Measurements from ENCODE around the gene MAGEC3. TPM values are rescaled to one million over a fixed set of nuclear protein-coding genes. Genes with fewer than 3 reads are reported as not detected.

Gene MAGEC3
- total and polyA plus RNA-seq, 2 experiments from 2014 or later: not detected

DNA sequence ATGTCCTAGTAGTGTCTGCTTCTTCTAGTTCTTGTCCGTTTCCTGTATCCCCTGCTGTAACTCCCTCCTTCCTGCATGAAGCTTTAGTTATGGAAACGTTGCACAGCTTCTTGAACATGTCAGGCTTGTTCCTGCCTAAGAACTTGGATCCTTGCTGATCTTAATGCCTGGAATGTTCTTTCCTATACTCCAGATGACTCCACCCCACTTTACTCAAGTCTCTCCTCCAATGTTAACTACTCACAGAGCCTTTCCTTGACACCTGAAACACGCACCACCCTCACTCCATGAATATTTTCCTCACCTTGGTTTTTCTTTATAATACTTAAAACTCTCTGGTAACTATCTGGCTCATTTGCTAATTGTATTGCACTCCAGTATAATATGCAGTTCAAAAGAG lies 19.4 kb downstream of the MAGEC3 start:
- H3K4me3 Mint-ChIP-seq: no peak overlapping the region
- ATAC-seq: no peak
- no peak for TF ChIP-seq POLR2AphosphoS5 (IDR thresholded peaks at IDR 0.05; ENCODE audit: low read depth)
- no peak for TF ChIP-seq CREB1 (CRISPR knock-in tag; IDR thresholded peaks at IDR 0.05; ENCODE audit: low read depth)
- no peak for TF ChIP-seq JUNB (IDR thresholded peaks at IDR 0.05; ENCODE audit: unreplicated experiment)
- TF ChIP-seq, protein P1, sequence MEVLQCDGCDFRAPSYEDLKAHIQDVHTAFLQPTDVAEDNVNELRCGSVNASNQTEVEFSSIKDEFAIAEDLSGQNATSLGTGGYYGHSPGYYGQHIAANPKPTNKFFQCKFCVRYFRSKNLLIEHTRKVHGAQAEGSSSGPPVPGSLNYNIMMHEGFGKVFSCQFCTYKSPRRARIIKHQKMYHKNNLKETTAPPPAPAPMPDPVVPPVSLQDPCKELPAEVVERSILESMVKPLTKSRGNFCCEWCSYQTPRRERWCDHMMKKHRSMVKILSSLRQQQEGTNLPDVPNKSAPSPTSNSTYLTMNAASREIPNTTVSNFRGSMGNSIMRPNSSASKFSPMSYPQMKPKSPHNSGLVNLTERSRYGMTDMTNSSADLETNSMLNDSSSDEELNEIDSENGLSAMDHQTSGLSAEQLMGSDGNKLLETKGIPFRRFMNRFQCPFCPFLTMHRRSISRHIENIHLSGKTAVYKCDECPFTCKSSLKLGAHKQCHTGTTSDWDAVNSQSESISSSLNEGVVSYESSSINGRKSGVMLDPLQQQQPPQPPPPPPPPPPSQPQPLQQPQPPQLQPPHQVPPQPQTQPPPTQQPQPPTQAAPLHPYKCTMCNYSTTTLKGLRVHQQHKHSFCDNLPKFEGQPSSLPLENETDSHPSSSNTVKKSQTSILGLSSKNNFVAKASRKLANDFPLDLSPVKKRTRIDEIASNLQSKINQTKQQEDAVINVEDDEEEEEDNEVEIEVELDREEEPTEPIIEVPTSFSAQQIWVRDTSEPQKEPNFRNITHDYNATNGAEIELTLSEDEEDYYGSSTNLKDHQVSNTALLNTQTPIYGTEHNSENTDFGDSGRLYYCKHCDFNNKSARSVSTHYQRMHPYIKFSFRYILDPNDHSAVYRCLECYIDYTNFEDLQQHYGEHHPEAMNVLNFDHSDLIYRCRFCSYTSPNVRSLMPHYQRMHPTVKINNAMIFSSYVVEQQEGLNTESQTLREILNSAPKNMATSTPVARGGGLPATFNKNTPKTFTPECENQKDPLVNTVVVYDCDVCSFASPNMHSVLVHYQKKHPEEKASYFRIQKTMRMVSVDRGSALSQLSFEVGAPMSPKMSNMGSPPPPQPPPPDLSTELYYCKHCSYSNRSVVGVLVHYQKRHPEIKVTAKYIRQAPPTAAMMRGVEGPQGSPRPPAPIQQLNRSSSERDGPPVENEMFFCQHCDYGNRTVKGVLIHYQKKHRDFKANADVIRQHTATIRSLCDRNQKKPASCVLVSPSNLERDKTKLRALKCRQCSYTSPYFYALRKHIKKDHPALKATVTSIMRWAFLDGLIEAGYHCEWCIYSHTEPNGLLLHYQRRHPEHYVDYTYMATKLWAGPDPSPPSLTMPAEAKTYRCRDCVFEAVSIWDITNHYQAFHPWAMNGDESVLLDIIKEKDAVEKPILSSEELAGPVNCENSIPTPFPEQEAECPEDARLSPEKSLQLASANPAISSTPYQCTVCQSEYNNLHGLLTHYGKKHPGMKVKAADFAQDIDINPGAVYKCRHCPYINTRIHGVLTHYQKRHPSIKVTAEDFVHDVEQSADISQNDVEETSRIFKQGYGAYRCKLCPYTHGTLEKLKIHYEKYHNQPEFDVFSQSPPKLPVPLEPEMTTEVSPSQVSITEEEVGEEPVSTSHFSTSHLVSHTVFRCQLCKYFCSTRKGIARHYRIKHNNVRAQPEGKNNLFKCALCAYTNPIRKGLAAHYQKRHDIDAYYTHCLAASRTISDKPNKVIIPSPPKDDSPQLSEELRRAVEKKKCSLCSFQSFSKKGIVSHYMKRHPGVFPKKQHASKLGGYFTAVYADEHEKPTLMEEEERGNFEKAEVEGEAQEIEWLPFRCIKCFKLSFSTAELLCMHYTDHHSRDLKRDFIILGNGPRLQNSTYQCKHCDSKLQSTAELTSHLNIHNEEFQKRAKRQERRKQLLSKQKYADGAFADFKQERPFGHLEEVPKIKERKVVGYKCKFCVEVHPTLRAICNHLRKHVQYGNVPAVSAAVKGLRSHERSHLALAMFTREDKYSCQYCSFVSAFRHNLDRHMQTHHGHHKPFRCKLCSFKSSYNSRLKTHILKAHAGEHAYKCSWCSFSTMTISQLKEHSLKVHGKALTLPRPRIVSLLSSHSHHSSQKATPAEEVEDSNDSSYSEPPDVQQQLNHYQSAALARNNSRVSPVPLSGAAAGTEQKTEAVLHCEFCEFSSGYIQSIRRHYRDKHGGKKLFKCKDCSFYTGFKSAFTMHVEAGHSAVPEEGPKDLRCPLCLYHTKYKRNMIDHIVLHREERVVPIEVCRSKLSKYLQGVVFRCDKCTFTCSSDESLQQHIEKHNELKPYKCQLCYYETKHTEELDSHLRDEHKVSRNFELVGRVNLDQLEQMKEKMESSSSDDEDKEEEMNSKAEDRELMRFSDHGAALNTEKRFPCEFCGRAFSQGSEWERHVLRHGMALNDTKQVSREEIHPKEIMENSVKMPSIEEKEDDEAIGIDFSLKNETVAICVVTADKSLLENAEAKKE (CRISPR knock-in tag; IDR thresholded peaks at IDR 0.05): no peak
- no peak for TF ChIP-seq STAT1 (IDR thresholded peaks at IDR 0.05; ENCODE audit: unreplicated experiment)
- TF ChIP-seq, protein P2, sequence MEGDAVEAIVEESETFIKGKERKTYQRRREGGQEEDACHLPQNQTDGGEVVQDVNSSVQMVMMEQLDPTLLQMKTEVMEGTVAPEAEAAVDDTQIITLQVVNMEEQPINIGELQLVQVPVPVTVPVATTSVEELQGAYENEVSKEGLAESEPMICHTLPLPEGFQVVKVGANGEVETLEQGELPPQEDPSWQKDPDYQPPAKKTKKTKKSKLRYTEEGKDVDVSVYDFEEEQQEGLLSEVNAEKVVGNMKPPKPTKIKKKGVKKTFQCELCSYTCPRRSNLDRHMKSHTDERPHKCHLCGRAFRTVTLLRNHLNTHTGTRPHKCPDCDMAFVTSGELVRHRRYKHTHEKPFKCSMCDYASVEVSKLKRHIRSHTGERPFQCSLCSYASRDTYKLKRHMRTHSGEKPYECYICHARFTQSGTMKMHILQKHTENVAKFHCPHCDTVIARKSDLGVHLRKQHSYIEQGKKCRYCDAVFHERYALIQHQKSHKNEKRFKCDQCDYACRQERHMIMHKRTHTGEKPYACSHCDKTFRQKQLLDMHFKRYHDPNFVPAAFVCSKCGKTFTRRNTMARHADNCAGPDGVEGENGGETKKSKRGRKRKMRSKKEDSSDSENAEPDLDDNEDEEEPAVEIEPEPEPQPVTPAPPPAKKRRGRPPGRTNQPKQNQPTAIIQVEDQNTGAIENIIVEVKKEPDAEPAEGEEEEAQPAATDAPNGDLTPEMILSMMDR (conservative IDR thresholded peaks at IDR 0.05; ENCODE audit: low read depth in 2 of 2): no peak
- TF ChIP-seq EZH2phosphoT487 (IDR thresholded peaks at IDR 0.05; ENCODE audit: unreplicated experiment): no peak
- no peak for TF ChIP-seq NANOG (IDR thresholded peaks at IDR 0.05; ENCODE audit: borderline replicate concordance)
- TF ChIP-seq, protein P3, sequence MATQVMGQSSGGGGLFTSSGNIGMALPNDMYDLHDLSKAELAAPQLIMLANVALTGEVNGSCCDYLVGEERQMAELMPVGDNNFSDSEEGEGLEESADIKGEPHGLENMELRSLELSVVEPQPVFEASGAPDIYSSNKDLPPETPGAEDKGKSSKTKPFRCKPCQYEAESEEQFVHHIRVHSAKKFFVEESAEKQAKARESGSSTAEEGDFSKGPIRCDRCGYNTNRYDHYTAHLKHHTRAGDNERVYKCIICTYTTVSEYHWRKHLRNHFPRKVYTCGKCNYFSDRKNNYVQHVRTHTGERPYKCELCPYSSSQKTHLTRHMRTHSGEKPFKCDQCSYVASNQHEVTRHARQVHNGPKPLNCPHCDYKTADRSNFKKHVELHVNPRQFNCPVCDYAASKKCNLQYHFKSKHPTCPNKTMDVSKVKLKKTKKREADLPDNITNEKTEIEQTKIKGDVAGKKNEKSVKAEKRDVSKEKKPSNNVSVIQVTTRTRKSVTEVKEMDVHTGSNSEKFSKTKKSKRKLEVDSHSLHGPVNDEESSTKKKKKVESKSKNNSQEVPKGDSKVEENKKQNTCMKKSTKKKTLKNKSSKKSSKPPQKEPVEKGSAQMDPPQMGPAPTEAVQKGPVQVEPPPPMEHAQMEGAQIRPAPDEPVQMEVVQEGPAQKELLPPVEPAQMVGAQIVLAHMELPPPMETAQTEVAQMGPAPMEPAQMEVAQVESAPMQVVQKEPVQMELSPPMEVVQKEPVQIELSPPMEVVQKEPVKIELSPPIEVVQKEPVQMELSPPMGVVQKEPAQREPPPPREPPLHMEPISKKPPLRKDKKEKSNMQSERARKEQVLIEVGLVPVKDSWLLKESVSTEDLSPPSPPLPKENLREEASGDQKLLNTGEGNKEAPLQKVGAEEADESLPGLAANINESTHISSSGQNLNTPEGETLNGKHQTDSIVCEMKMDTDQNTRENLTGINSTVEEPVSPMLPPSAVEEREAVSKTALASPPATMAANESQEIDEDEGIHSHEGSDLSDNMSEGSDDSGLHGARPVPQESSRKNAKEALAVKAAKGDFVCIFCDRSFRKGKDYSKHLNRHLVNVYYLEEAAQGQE (IDR thresholded peaks at IDR 0.05; ENCODE audit: unreplicated experiment): no peak
- TF ChIP-seq EZH2 (IDR thresholded peaks at IDR 0.05; ENCODE audit: low read depth, unreplicated experiment): no peak

More for the DNA sequence above, 19.4 kb downstream of the MAGEC3 start:
- Histone ChIP-seq H3K4me1 (ENCODE audit: insufficient read depth) (no peaks in the 10 kb centered on the region), H4K20me1 (replicated peaks; ENCODE audit: insufficient read depth) (no peaks in the 10 kb centered on the region), H3K4me2 (no peak overlapping the region), H3K4me3 (no peak overlapping the region), H3F3A (replicated peaks; ENCODE audit: low read depth) (no peaks in the 10 kb centered on the region), H2AFZ (no peak overlapping the region), H3K9me2 (ENCODE audit: insufficient read depth) (no peaks in the 10 kb centered on the region), H3K36me3 (ENCODE audit: insufficient read depth) (no peaks in the 10 kb centered on the region), H3K27ac (ENCODE audit: low read depth) (no peak overlapping the region), H3K79me2 (replicated peaks; ENCODE audit: insufficient read depth) (no peaks in the 10 kb centered on the region), H3K27me3 (ENCODE audit: insufficient read depth) (no peaks in the 10 kb centered on the region)
- H3K27me3 Mint-ChIP-seq (ENCODE audit: insufficient read depth, low read depth, poor library complexity): no peaks in the 10 kb centered on the region
- no peak for DNase-seq (ENCODE audit: low spot score)
- H3K36me3 Mint-ChIP-seq (ENCODE audit: low read depth): no peaks in the 10 kb centered on the region
- peaks cover 5% of the 10 kb centered on the region for H3K4me1 Mint-ChIP-seq
- no peaks in the 10 kb centered on the region for H3K9me3 Mint-ChIP-seq
- H3K27ac Mint-ChIP-seq: no peak overlapping the region
